ENCODE data around the gene ADAMTS9.

The ADAMTS9 gene

DNA sequence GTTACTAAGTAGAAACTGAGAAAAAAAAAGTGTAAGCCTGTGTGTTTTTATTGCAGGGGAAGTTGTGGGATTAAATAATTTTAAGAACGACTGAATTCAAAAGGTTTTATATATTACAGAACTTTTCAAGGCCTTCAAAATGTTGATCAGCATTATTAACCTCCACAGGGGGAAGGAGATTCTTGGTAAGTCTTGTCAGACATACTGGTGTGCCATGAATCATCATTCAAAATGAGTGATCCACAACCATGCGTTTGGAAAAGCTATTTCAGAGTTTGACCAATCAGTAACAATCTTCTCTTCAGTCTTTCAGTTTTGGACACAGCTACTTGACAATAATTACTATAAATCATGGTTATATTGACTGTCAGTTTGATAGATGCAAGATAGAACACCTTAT is 70.2 kb downstream of the ADAMTS9 start:
- Histone ChIP-seq H3K36me3 (ENCODE audit: control insufficient read depth, insufficient read depth, low read length) (no peaks in the 10 kb centered on the region), H3K4me3 (ENCODE audit: low read depth, low read length) (no peak overlapping the region), H3K9me3 (ENCODE audit: control insufficient read depth, insufficient read depth, low read length) (no peaks in the 10 kb centered on the region), H3K27me3 (ENCODE audit: control insufficient read depth, insufficient read depth, low read length) (no peaks in the 10 kb centered on the region), H3K9ac (ENCODE audit: low read depth, low read length) (no peak overlapping the region), H3K27ac (ENCODE audit: low read depth, low read length) (no peak overlapping the region), H3K4me1 (ENCODE audit: control insufficient read depth, insufficient read depth, low read length) (no peaks in the 10 kb centered on the region)

DNA sequence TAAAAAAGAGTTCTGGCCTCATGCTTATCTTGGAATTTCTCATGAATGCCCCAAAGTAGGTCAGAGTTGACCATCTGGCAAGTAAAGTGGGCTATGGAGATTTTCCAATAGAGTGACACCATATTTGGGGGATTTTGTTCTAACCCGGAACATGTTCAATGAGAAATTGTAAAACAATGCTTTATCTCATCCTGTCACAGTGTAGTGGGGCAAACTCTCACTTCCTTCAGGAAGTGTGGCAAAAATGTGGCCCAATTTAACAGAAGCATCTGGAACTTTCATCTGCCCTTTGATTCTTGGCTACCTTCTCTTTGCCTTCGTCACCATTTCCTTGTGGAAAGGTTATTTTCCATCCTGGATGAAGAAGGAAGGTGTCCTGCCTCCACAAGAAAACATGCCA is 70.8 kb downstream of the ADAMTS9 start:
- H3K9ac ChIP-seq (ENCODE audit: low read depth, low read length) = no peak overlapping the region
- H3K4me1 ChIP-seq (ENCODE audit: control insufficient read depth, insufficient read depth, low read length) = no peaks in the 10 kb centered on the region
- no peaks in the 10 kb centered on the region for H3K9me3 ChIP-seq (ENCODE audit: control insufficient read depth, insufficient read depth, low read length)
- no peaks in the 10 kb centered on the region for H3K36me3 ChIP-seq (ENCODE audit: control insufficient read depth, insufficient read depth, low read length)
- H3K27me3 ChIP-seq (ENCODE audit: control insufficient read depth, insufficient read depth, low read length) = no peaks in the 10 kb centered on the region
- no peak overlapping the region for H3K4me3 ChIP-seq (ENCODE audit: low read depth, low read length)
- H3K27ac ChIP-seq (ENCODE audit: low read depth, low read length) = no peak overlapping the region

DNA sequence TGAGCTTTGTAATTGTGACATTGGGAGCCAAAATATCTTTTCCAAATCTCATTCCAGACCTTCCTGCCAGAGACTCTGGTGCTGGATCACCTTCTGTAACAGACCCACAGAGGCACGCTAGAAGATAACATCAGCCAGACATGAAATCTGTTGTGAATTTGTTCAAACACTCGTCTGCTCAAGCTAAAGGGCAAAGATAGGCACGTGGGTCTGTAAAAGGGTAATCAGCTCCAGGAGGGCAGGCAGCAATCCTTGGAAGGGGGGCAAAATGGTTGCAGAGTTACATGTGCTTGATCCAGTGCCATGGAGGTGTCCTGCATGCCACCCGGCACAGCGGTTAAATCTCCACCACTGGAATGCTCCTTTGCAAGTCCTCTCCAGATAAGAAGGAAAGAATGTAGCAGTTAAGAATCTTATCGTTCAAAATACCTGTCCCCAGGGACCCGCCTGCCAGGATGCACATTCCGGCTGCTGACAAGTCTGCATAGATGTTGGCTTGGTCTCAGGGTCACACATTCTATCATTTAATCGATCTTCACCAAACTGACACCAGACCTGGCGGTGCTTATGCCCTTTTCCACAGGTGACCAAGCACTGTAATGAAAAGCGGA is 74.8 kb downstream of the ADAMTS9 start:
- Histone ChIP-seq H3K4me3 (ENCODE audit: low read depth, low read length) (no peak overlapping the region), H3K9me3 (ENCODE audit: control insufficient read depth, insufficient read depth, low read length) (no peaks in the 10 kb centered on the region), H3K4me1 (ENCODE audit: control insufficient read depth, insufficient read depth, low read length) (no peaks in the 10 kb centered on the region), H3K27ac (ENCODE audit: low read depth, low read length) (no peak overlapping the region), H3K36me3 (ENCODE audit: control insufficient read depth, insufficient read depth, low read length) (no peaks in the 10 kb centered on the region), H3K9ac (ENCODE audit: low read depth, low read length) (no peak overlapping the region), H3K27me3 (ENCODE audit: control insufficient read depth, insufficient read depth, low read length) (no peaks in the 10 kb centered on the region)

DNA sequence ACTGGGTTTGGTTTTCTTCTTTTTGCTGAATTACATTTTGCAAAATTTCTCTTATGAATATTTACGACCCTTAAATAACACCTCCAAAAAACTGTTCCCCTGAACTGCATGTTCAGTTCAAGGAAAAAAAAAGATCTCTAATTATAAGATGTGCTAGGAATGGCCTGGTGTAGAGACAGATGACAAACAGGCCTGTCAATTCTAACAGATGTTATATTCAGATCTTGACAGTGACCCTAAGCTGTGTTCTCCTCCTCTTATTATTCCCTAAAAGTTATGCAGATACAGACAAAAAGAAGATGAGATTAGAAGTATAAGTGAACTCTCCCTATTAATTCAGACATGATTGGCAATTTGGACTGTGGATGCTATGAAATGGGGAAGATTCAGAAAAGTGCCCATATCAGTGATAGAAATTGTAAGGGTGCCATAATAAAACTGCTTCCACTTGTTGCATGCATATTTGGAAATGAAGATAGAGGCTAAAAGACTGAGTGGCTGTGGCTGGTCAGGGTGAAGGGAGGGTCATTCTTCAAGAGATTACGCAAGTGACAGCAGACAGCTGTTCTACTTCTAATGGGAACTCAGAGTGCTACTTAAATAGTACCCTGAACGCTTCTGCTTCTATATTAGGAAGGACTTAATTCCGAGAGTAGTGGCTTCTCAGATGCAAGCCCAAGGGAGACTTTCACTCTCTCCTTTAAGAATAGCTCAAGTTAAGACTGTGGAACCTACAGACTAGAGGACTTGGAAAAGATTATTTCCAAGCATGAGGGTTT is 75.5 kb downstream of the ADAMTS9 start:
- H3K9ac ChIP-seq (ENCODE audit: low read depth, low read length) = no peak overlapping the region

DNA sequence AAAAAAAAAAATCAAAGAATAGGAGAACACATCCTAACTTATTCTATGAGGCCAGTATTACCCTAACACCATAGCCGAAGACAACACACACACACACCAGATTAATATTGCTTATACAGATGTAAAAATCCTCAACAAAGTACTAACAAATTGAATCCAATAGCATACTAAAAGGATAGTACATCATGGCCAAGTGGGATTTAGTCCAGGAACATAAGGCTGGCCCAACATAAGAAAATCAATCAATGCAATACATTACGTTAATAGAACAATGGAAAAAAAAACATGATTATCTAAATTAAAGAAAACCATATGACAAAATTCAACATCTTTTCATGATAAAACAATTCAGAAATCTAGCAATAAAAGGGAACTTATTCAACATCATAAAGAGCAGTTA is 79.1 kb downstream of the ADAMTS9 start:
- H3K4me1 ChIP-seq (ENCODE audit: control insufficient read depth, insufficient read depth, low read length) = no peaks in the 10 kb centered on the region
- no peak overlapping the region for H3K4me3 ChIP-seq (ENCODE audit: low read depth, low read length)
- no peak overlapping the region for H3K27ac ChIP-seq (ENCODE audit: low read depth, low read length)
- H3K36me3 ChIP-seq (ENCODE audit: control insufficient read depth, insufficient read depth, low read length) = no peaks in the 10 kb centered on the region
- H3K9ac ChIP-seq (ENCODE audit: low read depth, low read length) = no peak overlapping the region
- H3K27me3 ChIP-seq (ENCODE audit: control insufficient read depth, insufficient read depth, low read length) = no peaks in the 10 kb centered on the region
- H3K9me3 ChIP-seq (ENCODE audit: control insufficient read depth, insufficient read depth, low read length) = no peaks in the 10 kb centered on the region

More for the DNA sequence above, 75.5 kb downstream of the ADAMTS9 start:
- H3K9me3 ChIP-seq (ENCODE audit: control insufficient read depth, insufficient read depth, low read length) = no peaks in the 10 kb centered on the region
- H3K27me3 ChIP-seq (ENCODE audit: control insufficient read depth, insufficient read depth, low read length) = no peaks in the 10 kb centered on the region
- no peak overlapping the region for H3K4me3 ChIP-seq (ENCODE audit: low read depth, low read length)
- no peaks in the 10 kb centered on the region for H3K4me1 ChIP-seq (ENCODE audit: control insufficient read depth, insufficient read depth, low read length)
- H3K27ac ChIP-seq (ENCODE audit: low read depth, low read length) = no peak overlapping the region
- no peaks in the 10 kb centered on the region for H3K36me3 ChIP-seq (ENCODE audit: control insufficient read depth, insufficient read depth, low read length)

DNA sequence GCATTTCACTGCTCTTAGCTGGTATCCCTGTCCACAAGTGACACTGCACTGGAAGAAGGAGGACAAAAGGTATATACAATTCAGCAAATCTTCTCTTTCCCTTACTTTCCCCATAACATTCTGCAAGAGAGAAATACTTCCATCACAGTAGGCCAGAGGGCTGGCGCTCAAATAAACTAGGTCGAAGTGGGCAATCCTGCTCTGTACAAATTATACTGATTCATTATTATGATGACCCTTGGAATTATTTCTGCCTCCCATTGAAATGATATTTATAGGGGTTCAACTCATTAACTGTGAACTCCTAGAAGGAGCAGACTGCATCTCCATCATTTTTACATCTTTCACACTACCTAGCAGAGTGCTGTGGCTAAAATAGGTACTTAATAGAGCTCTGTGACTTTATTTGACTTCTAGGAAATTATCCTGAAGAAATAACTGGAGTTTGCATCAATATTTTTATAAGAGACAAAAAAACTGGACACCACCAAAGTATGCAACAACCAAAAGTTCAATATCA is 80.7 kb downstream of the ADAMTS9 start:
- Histone ChIP-seq H3K36me3 (ENCODE audit: control insufficient read depth, insufficient read depth, low read length) (no peaks in the 10 kb centered on the region), H3K4me1 (ENCODE audit: control insufficient read depth, insufficient read depth, low read length) (no peaks in the 10 kb centered on the region), H3K9me3 (ENCODE audit: control insufficient read depth, insufficient read depth, low read length) (no peaks in the 10 kb centered on the region), H3K27ac (ENCODE audit: low read depth, low read length) (no peak overlapping the region), H3K4me3 (ENCODE audit: low read depth, low read length) (no peak overlapping the region), H3K9ac (ENCODE audit: low read depth, low read length) (no peak overlapping the region), H3K27me3 (ENCODE audit: control insufficient read depth, insufficient read depth, low read length) (no peaks in the 10 kb centered on the region)

DNA sequence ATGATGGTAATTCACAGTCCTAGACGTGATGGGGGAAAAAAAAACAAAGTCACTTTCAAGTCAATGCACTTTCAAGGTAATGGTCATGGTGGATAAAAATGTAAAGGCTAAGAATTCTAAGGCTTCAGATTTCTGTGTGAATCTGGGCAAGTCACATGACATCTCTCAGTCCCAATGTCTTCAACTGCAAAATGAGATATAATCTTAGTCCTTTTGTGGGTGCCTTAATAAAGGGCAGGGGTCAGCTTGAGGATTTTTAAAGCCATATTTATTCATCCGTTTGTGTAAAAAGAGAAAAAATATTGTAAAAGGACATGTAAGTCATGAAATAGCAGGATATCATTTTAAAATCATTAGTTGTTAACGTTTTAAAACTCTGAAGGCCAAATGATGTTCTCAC is 83.5 kb downstream of the ADAMTS9 start:
- Histone ChIP-seq H3K36me3 (ENCODE audit: control insufficient read depth, insufficient read depth, low read length) (no peaks in the 10 kb centered on the region), H3K27ac (ENCODE audit: low read depth, low read length) (no peak overlapping the region), H3K4me3 (ENCODE audit: low read depth, low read length) (no peak overlapping the region), H3K27me3 (ENCODE audit: control insufficient read depth, insufficient read depth, low read length) (no peaks in the 10 kb centered on the region), H3K9ac (ENCODE audit: low read depth, low read length) (no peak overlapping the region), H3K9me3 (ENCODE audit: control insufficient read depth, insufficient read depth, low read length) (no peaks in the 10 kb centered on the region), H3K4me1 (ENCODE audit: control insufficient read depth, insufficient read depth, low read length) (no peaks in the 10 kb centered on the region)

DNA sequence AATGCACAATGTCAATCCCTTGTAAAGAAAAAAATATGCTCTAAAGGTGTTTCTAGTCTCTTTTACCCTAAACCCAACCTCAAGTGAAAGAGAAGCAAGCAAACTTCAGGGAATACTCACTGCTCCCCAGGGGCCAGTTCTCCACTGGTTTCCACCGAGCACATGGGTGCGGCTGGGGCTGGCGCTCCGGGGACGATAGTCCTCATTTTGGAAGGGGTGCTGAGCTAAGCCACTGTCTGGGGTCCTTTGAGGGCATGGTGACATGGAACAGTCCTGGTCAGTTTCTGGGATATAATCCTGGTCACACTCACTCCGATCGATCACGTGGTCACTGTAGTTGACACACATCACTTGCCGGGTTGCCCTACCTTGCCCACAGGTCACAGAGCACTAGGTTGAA is 86.0 kb downstream of the ADAMTS9 start:
- H3K9me3 ChIP-seq (ENCODE audit: control insufficient read depth, insufficient read depth, low read length) = no peaks in the 10 kb centered on the region
- H3K9ac ChIP-seq (ENCODE audit: low read depth, low read length) = no peak overlapping the region
- H3K4me3 ChIP-seq (ENCODE audit: low read depth, low read length) = no peak overlapping the region
- H3K27me3 ChIP-seq (ENCODE audit: control insufficient read depth, insufficient read depth, low read length) = no peaks in the 10 kb centered on the region
- H3K27ac ChIP-seq (ENCODE audit: low read depth, low read length) = no peak overlapping the region
- no peaks in the 10 kb centered on the region for H3K36me3 ChIP-seq (ENCODE audit: control insufficient read depth, insufficient read depth, low read length)
- H3K4me1 ChIP-seq (ENCODE audit: control insufficient read depth, insufficient read depth, low read length) = no peaks in the 10 kb centered on the region

DNA sequence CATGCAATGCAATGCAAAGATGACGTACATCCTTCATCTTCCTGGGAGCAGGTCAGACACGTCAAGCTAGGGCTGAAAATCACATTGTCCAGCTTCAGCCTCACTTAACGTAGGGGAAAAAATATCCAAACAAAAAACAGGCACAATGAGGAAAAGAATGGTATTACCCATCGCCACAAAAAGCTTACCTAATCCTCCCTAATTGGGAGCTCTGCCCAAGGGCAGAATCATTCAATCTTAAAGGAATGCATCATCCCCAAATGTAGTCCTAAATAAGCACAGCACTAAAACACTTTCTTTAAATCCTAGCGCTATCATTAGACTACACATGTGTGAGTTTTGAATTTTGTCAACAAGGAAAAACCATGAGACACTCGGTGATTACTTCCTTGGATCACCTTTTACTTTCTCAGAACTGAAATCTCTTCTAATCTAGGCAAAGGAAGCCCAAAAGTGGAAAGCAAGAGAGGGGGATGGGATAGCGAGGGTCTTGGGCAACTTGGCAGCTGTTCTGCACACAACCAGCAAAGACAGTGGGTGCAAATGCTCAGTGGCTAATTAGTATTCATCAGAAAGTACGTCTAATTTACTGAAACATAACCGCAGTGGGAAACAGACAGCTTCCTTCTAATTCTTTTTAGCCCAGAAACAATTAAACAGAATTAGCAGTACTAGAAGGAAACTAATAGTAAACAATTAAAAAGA is 87.4 kb downstream of the ADAMTS9 start:
- Histone ChIP-seq H3K36me3 (ENCODE audit: control insufficient read depth, insufficient read depth, low read length) (no peaks in the 10 kb centered on the region), H3K9ac (ENCODE audit: low read depth, low read length) (no peak overlapping the region), H3K27me3 (ENCODE audit: control insufficient read depth, insufficient read depth, low read length) (no peaks in the 10 kb centered on the region), H3K9me3 (ENCODE audit: control insufficient read depth, insufficient read depth, low read length) (no peaks in the 10 kb centered on the region), H3K4me1 (ENCODE audit: control insufficient read depth, insufficient read depth, low read length) (no peaks in the 10 kb centered on the region), H3K4me3 (ENCODE audit: low read depth, low read length) (no peak overlapping the region), H3K27ac (ENCODE audit: low read depth, low read length) (no peak overlapping the region)

DNA sequence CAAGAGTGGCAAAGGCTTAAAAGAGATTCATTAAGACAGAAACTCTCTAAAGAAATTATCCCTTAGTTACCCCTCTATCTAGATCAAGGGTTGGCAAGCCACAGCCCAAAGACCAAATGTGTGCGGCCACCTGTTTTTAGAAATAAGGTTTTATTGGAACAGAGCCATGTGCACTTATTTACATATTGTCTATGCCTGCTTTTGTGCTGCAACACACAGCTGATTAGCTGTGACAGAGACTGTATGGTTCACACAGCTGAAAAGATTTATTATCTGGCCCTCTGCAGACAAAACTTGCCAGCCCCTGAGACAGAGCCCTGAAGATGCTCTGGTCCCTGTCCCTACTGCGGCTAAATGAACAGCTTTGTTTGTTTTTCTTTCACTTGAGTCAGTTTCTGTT is 88.1 kb downstream of the ADAMTS9 start:
- no peaks in the 10 kb centered on the region for H3K4me1 ChIP-seq (ENCODE audit: control insufficient read depth, insufficient read depth, low read length)
- H3K9ac ChIP-seq (ENCODE audit: low read depth, low read length) = no peak overlapping the region
- H3K27me3 ChIP-seq (ENCODE audit: control insufficient read depth, insufficient read depth, low read length) = no peaks in the 10 kb centered on the region
- no peak overlapping the region for H3K4me3 ChIP-seq (ENCODE audit: low read depth, low read length)
- no peak overlapping the region for H3K27ac ChIP-seq (ENCODE audit: low read depth, low read length)
- no peaks in the 10 kb centered on the region for H3K9me3 ChIP-seq (ENCODE audit: control insufficient read depth, insufficient read depth, low read length)
- no peaks in the 10 kb centered on the region for H3K36me3 ChIP-seq (ENCODE audit: control insufficient read depth, insufficient read depth, low read length)

DNA sequence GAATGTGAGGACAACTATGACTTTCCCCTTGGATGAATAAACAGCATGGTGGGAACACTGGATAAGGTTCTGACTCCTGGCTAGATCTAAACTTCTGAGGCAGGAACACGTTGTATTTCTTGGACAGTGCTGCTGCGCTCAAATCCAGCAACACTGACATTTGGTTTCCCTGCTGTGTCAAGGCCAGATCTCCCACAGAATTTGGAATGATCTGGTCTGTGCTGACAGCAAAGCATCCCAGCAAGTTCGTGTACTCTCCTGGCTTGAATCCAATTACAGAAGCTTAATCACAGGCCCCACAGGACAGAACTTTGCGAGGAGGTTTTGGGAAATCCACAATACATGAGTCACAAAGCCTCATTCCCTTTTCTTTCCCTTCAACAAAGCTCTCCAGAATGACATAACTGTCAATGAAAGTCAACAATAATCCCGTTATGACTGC is 92.5 kb downstream of the ADAMTS9 start:
- H3K36me3 ChIP-seq (ENCODE audit: control insufficient read depth, insufficient read depth, low read length) = no peaks in the 10 kb centered on the region
- no peak overlapping the region for H3K27ac ChIP-seq (ENCODE audit: low read depth, low read length)
- no peaks in the 10 kb centered on the region for H3K27me3 ChIP-seq (ENCODE audit: control insufficient read depth, insufficient read depth, low read length)

More for the DNA sequence above, 92.5 kb downstream of the ADAMTS9 start:
- Histone ChIP-seq H3K4me3 (ENCODE audit: low read depth, low read length) (no peak overlapping the region), H3K9me3 (ENCODE audit: control insufficient read depth, insufficient read depth, low read length) (no peaks in the 10 kb centered on the region), H3K9ac (ENCODE audit: low read depth, low read length) (no peak overlapping the region), H3K4me1 (ENCODE audit: control insufficient read depth, insufficient read depth, low read length) (no peaks in the 10 kb centered on the region)
